Measurements from ENCODE around the gene RNF114.
A peak's percentile ranks its signal among the peaks of the same experiment; 100 is the strongest.

Gene RNF114

GRCh38 chr20:49906101-49906604, 30.0 kb upstream of the RNF114 start:
- H3K27me3 ChIP-seq, result no peaks in the 10 kb centered on the region
- H3K4me3 ChIP-seq, result no peak overlapping the region
- peaks cover 32 to 66% (median 45%) of the 10 kb centered on the region in 3 donors for H3K36me3 ChIP-seq
- no peak for TF ChIP-seq CTCF (IDR thresholded peaks at IDR 0.05)
- no peak for DNase-seq
- no peak overlapping the region for H3K27ac ChIP-seq
- intact Hi-C loops (cut with DNase I; ENCODE audit: low total_unique reads), result no loop called here
- peaks cover 0 to 11% (median 0%) of the 10 kb centered on the region in 4 donors for H3K4me1 ChIP-seq
- no peaks in the 10 kb centered on the region for H3K9me3 ChIP-seq

- Histone ChIP-seq H3K27me3 (no peaks in the 10 kb centered on the region), H3K27ac (no peak overlapping the region), H3K36me3 (peaks cover 32 to 66% (median 45%) of the 10 kb centered on the region in 3 donors), H3K9me3 (no peaks in the 10 kb centered on the region), H3K4me3 (no peak overlapping the region), H3K4me1 (peaks cover 0 to 11% (median 0%) of the 10 kb centered on the region in 4 donors)
- DNase-seq, result peak in 1 of 2 donors; percentile 7
- TF ChIP-seq CTCF (IDR thresholded peaks at IDR 0.05), result no peak
- intact Hi-C loops (cut with DNase I; ENCODE audit: low total_unique reads), result no loop called here
These were observed 29.5 kb upstream of the RNF114 start for GRCh38 chr20:49906615-49907154.

- DNase-seq, result peak in 1 of 2 donors; percentile 34
- Histone ChIP-seq H3K4me1 (peaks cover 0 to 15% (median 0%) of the 10 kb centered on the region in 4 donors), H3K27ac (no peak overlapping the region), H3K9me3 (no peaks in the 10 kb centered on the region), H3K27me3 (no peaks in the 10 kb centered on the region), H3K36me3 (peaks cover 32 to 66% (median 45%) of the 10 kb centered on the region in 3 donors), H3K4me3 (no peak overlapping the region)
- TF ChIP-seq CTCF (IDR thresholded peaks at IDR 0.05), result no peak
- intact Hi-C loops (cut with DNase I; ENCODE audit: low total_unique reads), result no loop called here
These were observed 28.6 kb upstream of the RNF114 start for GRCh38 chr20:49907405-49908257.

GRCh38 chr20:49908258-49908565, 28.0 kb upstream of the RNF114 start:
- Histone ChIP-seq H3K36me3 (peaks cover 32 to 66% (median 45%) of the 10 kb centered on the region in 3 donors), H3K4me1 (peaks cover 0 to 20% (median 3%) of the 10 kb centered on the region in 4 donors), H3K27ac (no peak overlapping the region), H3K9me3 (no peaks in the 10 kb centered on the region), H3K4me3 (no peak overlapping the region), H3K27me3 (no peaks in the 10 kb centered on the region)
- TF ChIP-seq CTCF (IDR thresholded peaks at IDR 0.05), result no peak
- DNase-seq, result peak in 1 of 2 donors; percentile 23
- intact Hi-C loops (cut with DNase I; ENCODE audit: low total_unique reads), result no loop called here

GRCh38 chr20:49909499-49910339, 26.5 kb upstream of the RNF114 start:
- Histone ChIP-seq H3K9me3 (no peaks in the 10 kb centered on the region), H3K4me1 (peaks cover 0 to 35% (median 18%) of the 10 kb centered on the region in 4 donors), H3K4me3 (no peak overlapping the region), H3K27ac (no peak overlapping the region), H3K27me3 (no peaks in the 10 kb centered on the region), H3K36me3 (peaks cover 27 to 57% (median 39%) of the 10 kb centered on the region in 3 donors)
- intact Hi-C loops (cut with DNase I; ENCODE audit: low total_unique reads), result loop anchor here (10.0 kb wide), 2 partner anchors 195 to 365 kb away; partner anchors contain the start of gene B4GALT5
- DNase-seq, result peak in 1 of 2 donors; percentile 56
- no peak for TF ChIP-seq CTCF (IDR thresholded peaks at IDR 0.05)

Data from tibial artery (tissue), 4 donors.